Measurements from ENCODE around the gene HINFP. TPM values are rescaled to one million over a fixed set of nuclear protein-coding genes. Genes with fewer than 3 reads are reported as not detected.

The HINFP gene
- total and polyA plus RNA-seq, 9 of the 15 experiments (the other 6 are each of a cell fraction or from before 2014, with no cell fraction given), result 13.8 to 34.1 (median 22.5) TPM

GRCh38 chr11:119093942-119094815 lies 27.2 kb upstream of the HINFP start (continued):
- TF ChIP-seq PRPF4 (IDR thresholded peaks at IDR 0.05; ENCODE audit: insufficient read depth, low read depth, low read length, poor library complexity, severe bottlenecking) (no peak), MAX (CRISPR knock-in tag; IDR thresholded peaks at IDR 0.05) (0 out of 2 replicates have a peak, but pooled peaks have one; percentile 36), CHCHD3 (CRISPR knock-in tag; IDR thresholded peaks at IDR 0.05) (no peak), REST (IDR thresholded peaks at IDR 0.05; ENCODE audit: borderline replicate concordance) (no peak), REST (CRISPR knock-in tag; IDR thresholded peaks at IDR 0.05; ENCODE audit: low read depth) (no peak), RERE (CRISPR knock-in tag; IDR thresholded peaks at IDR 0.05; ENCODE audit: borderline replicate concordance) (no peak), GTF2F1 (IDR thresholded peaks at IDR 0.05; ENCODE audit: low read depth, low read length) (no peak), BRD4 (IDR thresholded peaks at IDR 0.05) (no peak), CTCFL (IDR thresholded peaks at IDR 0.05; ENCODE audit: borderline replicate concordance, insufficient read depth, low read depth, low read length, poor library complexity, severe bottlenecking) (no peak)
